HG03521 (cell line): ENCODE measurements around the gene RPL15.
"Not testable (repeated sequence)": the region's sequence is repeated elsewhere in the genome, so short reads cannot be mapped to it uniquely, and the experiment has no call there.

Experiments
- ATAC-seq: cut with Tn5 transposase; IDR thresholded peaks from one replicate; pipeline ENCODE4 v1.9.1; 2021; ENCODE audit warnings: mild to moderate bottlenecking, moderate library complexity; ENCODE audit not compliant: unreplicated experiment

RPL15 gene

GRCh38 chr3:23916886-23917678 is at the start of gene RPL15, which contains the start of gene NKIRAS1:
TSS of gene RPL15 (plus strand) at chr3:23917132. CDS start at chr3:23917860, 728 bp downstream.
TSS of gene NKIRAS1 (minus strand) at chr3:23916990. CDS start at chr3:23910904, 6,086 bp downstream.
- ATAC-seq: peak; percentile 94

- ATAC-seq: no peak
These were observed 49.5 kb upstream of the RPL15 start for GRCh38 chr3:23867400-23867799.

- ATAC-seq: no peak
These were observed 49.1 kb upstream of the RPL15 start for GRCh38 chr3:23867838-23868237.

- no peak for ATAC-seq
These were observed 46.8 kb upstream of the RPL15 start for GRCh38 chr3:23869977-23870662.

- ATAC-seq: not testable (repeated sequence)
These were observed 46.3 kb upstream of the RPL15 start for GRCh38 chr3:23870663-23871043.

GRCh38 chr3:23871361-23871760 is 45.6 kb upstream of the RPL15 start:
- ATAC-seq: not testable (repeated sequence)

- ATAC-seq: no peak
These were observed 44.6 kb upstream of the RPL15 start for GRCh38 chr3:23872330-23872729.

GRCh38 chr3:23873941-23874340 is 43.0 kb upstream of the RPL15 start:
- ATAC-seq: no peak

GRCh38 chr3:23874359-23875112 is 42.4 kb upstream of the RPL15 start:
- no peak for ATAC-seq

GRCh38 chr3:23875113-23875725 is 41.7 kb upstream of the RPL15 start:
- no peak for ATAC-seq

GRCh38 chr3:23876923-23877322 is 40.0 kb upstream of the RPL15 start:
- no peak for ATAC-seq

GRCh38 chr3:23877329-23877980 is 39.5 kb upstream of the RPL15 start:
- no peak for ATAC-seq

GRCh38 chr3:23879485-23879884 is 37.4 kb upstream of the RPL15 start:
- ATAC-seq: no peak

GRCh38 chr3:23880703-23881339 is 36.1 kb upstream of the RPL15 start:
- no peak for ATAC-seq

- ATAC-seq: not testable (repeated sequence)
These were observed 34.9 kb upstream of the RPL15 start for GRCh38 chr3:23881993-23882392.

GRCh38 chr3:23882487-23882918 is 34.4 kb upstream of the RPL15 start:
- no peak for ATAC-seq

GRCh38 chr3:23884481-23884880 is 32.5 kb upstream of the RPL15 start:
- ATAC-seq: no peak

GRCh38 chr3:23885210-23885609 is 31.7 kb upstream of the RPL15 start:
- no peak for ATAC-seq

GRCh38 chr3:23886311-23886710 is 30.6 kb upstream of the RPL15 start:
- ATAC-seq: no peak

GRCh38 chr3:23888617-23889228 is 28.2 kb upstream of the RPL15 start:
- ATAC-seq: no peak
